SHP77 treated with DMSO at 0.1 percent for 48 hours (cell line): ENCODE measurements around the gene SLC22A23.

Experiments used
- DNase-seq: peaks from one replicate; lab custom pipeline; 2025; lab: John Stamatoyannopoulos, UW

The SLC22A23 gene

DNA sequence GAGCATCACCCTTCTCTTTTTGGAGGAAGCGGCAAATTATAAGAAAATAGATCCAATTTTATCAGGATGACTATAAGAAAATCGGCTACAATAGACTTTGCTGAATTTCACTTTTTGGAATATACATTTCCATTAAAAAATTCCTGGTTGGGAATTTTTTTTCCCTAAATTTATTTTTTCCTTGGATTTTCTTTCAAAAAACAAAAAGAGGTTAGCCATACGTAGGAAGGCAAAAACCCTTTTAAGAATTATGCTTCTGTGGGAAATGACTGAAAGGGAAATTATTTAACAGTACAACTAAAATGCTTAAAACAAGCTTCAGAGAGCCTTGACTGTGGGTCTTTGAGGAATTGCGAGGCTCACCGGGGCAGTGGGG is 86.9 kb downstream of the SLC22A23 start:
- DNase-seq, result no peak

DNA sequence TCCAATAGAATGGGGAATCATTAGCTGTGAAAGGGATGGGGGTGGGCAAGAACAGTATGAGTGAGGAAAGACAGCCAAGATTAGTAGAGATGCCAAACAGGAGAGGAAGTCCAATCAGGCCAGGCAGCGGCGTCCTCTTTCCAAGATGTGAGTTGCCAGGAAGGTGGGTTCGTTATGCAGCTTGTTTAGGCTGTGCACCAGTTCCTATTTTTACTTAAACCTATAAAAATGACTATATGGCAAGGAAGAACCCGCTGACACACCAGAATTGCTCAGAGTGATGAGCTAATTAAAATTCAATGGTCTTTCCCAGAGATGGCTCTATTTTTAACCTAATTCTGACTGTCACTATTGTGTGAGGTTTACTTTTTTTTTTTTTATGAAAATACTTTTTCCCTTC is 88.2 kb downstream of the SLC22A23 start:
- DNase-seq, result no peak

DNA sequence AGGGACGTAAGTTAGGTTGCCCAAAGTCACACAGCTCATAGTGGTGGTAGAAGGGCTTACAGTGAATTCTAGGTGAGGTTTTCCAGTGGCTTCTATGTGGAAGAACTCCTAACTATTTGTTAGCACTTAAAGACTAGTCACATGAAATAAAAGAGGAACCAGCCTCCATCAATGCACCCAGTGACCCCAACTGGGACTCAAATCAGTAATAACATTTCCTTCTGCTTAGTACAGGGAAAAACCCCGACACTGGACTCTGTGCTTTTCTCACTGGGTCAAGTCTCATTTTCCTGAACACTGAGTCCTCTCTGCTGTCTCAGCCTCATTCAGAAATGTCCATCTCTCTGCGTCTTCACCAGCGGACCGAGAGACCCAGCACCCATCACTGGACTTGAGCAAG is 89.2 kb downstream of the SLC22A23 start:
- no peak for DNase-seq

DNA sequence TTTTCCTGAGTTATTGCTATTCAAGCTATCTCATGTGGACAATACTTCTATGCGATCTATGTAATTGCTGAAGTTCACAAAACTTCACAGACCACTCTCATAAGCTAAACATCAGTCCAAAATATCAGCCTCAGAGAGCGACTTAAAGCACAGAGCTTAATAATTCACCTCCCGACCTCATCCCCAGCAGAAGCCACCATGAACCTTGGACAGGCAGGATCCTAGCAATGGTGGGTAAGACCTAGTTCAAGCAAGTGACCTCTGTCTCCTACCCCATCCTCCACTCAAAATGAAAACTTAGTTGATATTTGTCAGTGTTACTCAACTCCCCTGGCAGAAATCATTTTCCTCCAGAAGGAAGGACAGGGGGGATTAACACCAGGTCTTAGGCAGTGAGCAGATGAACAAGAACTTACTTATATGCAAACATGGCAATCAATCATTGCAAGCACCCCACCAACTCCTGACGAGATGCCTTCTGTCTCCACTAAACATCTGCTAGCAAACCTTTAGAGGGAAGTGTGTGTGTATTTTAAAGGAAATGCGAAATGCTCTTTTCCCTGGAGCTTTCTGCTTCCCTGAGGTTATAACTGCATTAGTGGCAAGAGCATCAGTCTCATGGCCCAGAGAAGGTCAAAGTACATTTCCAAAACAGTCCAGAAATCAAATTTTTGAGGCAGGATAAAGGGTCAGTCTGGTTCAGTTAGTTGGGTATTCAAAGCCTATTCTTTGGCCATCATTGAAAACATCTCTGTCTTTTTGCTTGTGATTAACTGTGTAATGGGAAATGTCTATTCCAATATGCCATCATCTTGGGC is 90.0 kb downstream of the SLC22A23 start:
- no peak for DNase-seq

DNA sequence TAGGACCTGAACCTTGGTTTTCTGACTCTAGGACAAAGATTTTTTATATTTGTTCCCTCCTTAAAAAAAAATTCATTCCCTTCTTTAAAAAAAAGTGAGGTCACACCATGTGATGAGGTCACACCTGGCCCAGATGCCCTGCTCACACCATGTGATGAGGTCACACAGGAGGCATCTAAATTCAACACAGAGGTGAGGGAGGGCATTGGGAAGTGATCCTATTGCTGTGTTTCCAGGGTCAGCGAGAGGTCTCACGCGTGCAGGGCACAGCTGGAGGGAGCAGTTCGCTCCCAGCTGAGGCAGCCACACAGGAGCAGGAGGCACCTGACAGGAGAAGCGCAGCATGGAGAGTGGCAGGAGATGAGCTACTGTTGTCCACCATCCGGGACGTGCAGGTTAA is 92.5 kb downstream of the SLC22A23 start:
- no peak for DNase-seq

DNA sequence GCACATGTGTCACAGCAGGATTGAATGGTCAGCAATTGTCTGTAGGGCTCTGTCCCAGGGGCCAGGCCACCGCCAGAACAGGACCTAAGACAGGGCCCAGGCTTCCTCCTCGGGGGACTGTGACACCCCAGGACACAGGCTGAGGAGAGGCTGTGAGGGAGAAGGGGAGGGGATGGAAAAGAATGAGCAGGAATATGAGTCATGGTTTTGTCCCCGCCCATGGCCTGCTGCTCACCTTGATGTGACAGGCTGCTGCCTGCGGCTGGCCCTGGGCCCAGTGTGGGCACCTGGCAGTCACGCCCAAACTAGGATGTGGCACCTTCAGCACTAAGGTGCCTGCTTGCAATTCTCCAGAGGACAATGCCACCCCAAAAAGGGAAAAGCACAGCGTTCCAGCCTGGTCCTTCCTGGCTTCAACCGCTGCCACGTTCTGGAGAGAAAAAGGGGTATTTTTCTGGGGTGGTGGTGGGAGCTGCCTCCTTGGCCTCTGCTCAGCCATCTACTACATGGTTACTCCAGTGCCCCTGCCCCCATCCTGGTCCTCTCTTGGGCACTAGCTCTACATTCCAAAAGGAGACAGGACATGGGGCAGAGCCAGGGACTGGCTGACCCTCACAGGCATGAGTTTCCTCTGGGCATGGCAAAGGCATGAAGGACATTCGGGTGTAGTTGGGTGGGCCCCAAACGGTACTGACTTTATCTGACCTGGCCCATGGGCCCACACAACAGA is 93.4 kb downstream of the SLC22A23 start:
- no peak for DNase-seq

DNA sequence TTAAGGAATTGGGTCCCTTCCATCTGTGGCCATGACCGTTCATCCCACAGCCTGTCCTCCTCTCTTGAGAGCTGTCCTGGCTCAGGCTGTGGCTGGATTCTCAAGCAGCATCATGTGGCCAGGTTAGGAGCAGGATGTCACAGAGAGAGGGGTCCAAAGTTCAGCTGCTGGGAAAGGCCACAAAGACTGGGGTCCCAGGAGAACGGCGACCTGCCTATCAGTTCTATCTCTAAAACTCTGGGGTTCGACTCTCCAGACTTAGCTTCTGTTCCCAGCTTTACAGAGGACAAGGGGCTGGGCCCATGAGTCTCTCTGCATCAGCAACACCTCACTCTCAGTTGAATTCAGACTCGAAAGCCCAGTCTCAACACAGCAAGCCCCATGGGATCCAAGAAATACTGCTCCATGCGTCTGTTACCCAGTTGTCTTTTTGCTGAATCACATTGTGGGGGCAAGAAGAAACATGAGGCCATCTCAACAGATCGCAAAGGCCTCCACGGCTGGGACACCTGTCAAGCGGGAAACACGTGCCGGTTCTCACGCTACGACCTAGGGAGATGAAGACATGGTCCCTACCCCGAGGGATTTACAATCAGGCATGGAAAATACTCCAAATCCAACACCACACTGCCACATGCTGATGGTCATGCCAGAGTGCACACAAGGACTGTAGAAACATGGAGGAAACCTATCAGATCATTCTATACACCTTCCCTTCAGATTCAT is 95.4 kb downstream of the SLC22A23 start:
- DNase-seq, result no peak

DNA sequence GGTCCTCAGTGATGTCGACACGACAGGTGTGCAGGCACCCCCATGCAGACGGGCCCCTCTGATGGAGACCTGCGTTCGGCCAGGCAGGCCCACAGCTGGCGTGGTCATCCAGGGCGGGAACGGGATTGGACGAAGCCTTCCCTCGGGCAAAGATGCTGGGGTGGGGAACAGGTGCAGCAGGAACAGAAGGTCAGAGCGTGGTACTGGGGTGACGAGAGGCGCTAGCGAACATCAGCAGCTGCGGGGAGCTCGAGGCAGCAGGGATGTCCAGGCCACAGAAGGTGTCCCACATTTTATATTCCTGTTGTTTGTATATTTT is 96.2 kb downstream of the SLC22A23 start:
- no peak for DNase-seq

DNA sequence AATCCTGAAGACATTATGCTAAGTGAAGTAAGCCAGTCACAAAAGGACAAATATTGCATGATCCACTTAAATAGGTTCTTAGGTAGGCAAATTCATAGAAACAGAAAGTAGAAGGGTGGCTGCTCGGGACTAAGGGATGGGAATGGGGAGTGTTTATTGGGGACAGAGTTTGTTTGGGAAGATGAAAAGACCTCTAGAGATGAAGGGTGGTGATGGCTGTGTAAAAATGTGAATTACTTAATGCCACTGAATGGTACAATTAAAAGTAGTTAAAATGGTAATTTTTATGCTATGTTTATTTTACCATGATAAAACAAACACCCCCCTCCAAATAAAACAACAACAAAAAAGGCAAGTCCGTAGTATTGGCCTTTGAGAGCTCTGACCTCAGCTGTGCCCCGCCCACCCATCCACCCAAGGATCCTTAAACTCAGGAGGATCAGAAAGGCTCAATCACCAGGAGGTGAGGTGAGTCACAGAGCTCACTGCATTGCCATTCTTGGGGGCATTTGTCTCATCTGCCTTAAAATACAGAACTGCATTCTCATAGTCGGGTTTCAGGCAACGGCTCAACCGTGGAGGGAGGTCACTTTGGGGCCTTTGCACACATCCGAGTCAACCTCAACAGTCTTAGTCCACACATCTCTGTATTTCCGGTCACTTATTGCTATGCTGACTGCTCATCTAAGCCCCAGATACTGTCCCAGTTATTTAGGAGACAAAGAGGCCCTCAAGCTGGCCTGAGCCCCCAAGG is 96.7 kb downstream of the SLC22A23 start:
- DNase-seq, result no peak

DNA sequence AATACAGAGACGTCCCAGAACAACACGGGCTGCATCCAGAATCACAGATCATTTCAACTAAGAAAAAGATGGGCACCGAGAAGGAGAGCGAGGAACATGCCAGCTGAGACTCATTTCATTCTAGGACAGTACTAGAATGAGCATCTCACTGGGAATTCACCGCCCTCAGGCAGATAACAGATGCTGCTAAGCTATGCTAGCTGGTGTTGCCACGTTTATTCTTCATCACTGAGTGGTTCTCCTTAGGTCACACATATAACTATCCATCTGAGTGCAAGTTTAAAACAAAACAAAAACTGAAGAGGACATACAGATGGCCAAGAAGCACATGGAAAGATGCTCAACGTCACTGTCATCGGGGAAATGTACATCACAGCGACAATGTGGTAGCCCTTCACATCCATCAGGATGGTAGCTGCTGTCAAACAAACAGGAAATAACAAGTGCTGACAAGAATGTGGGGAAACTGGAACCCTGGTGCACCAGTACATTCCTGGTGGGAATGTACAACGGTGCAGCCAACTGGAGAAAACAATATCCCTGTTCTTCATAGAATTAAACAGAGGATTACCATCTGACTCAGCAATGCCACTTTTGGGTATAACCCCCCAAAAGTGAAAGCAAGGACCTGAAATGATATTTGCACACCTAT is 97.6 kb downstream of the SLC22A23 start:
- no peak for DNase-seq

DNA sequence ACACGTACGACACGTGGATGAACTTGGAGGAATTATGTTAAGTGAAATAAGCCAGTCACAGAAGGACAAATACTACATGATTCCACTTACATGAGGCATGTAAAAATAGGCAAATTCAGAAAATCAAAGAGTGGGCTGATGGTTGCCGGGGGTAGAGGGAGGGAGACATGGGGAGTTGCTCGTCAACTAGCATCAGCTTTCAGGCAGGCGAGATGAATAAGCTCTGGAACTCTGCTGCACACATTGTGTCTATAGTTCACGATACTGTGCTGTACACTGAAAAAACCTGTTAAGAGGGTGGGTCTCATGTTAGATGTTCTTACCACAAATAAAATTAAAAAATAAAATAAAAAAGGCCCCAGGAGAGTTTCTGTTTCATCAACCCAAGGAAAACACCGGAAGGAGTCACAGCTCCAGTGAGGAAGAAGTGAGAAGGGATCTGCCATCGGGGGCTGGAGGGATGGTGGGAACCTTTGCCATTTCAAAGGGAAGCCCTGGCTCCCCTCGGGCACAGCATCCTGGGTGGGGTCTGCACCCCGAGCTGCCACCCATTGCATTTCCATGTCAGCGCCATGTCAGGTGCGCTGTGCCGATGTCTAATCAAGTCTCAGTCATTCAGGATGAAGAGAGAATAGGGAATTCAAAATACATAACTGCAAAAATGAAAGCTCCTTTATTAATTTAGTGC is 98.3 kb downstream of the SLC22A23 start:
- DNase-seq, result no peak

DNA sequence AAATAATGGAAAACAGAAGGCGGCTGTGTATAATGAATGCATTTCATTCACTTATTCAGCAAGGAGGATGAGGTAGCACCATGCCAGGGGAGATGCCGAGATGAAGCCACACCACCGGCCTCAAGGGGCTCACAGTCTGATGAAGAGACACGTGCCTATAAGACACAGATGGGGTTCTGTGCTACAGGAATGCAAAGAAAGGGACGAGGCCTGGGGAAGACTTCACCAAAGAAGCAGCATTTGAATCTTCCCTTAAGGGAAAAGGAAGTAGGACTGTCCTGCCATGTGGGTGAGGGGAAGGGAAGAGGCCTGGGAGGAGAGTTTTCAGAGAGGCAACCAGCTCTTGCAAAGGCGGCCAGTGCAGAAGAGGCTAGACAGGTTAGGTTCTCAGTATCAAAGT is 99.2 kb downstream of the SLC22A23 start:
- DNase-seq, result no peak

DNA sequence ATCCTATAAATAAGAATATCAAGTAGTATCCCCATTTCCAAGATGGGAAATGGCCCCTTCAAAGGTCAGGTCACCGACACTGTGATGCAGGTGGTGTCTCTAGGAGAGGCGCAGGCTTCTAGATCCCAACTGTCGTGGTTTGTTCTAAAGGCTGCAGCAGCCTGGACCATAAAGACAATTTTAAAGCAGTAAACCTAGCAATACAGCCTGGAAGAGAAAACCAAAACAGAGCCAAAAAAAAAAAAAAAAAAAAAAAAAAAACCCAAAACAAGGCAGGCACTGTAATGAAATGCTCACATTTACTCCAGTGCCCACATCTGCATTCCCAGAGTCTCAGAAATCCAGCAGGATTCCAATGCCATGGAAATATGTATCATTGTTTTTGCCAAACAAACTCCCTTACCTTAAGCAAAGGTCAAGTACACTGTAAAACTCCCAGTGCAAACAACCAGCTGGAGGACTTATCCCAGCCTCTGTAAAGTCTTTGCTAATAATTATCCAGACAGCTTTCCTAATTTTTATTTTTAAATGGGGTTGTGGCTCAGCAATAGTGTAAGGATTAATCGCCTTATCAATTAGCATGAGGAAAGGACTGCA is 99.9 kb downstream of the SLC22A23 start:
- DNase-seq, result no peak

DNA sequence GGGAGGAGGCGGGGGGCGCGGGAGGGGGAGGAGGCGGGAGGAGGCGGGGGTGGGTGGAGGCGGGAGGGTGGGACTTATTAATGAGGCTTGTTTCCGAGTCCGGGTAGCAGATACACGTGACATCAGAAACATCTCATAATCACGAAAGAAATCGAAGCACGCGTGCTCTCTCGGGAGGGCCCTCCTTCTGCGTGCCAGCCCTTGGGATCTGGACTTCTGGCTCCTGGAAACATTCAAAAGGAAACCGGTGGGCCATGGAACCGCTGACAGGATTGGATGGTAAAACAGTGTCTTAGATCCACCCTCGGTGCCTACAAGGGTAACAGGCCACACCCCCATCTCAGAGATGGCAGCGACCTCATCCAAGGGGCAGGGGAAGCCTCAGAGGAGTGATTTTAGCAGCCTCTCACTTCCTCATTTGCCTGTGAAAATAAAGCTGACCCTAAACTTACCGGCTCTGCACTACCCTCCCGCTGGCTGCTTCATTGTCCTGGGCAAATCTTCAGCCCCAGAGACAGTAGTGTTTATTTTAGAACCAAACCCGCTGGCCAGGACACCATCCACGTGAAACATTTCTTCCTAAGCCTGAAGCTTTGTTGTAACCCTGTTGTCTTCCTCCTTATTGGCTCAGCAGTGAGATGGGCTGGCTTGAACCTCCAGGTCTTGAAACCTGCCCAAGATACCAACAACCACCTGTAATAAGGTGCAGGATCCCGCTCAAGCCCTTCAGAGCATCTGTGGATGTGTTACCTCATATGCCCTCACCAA is 100.6 kb downstream of the SLC22A23 start:
- DNase-seq, result no peak

DNA sequence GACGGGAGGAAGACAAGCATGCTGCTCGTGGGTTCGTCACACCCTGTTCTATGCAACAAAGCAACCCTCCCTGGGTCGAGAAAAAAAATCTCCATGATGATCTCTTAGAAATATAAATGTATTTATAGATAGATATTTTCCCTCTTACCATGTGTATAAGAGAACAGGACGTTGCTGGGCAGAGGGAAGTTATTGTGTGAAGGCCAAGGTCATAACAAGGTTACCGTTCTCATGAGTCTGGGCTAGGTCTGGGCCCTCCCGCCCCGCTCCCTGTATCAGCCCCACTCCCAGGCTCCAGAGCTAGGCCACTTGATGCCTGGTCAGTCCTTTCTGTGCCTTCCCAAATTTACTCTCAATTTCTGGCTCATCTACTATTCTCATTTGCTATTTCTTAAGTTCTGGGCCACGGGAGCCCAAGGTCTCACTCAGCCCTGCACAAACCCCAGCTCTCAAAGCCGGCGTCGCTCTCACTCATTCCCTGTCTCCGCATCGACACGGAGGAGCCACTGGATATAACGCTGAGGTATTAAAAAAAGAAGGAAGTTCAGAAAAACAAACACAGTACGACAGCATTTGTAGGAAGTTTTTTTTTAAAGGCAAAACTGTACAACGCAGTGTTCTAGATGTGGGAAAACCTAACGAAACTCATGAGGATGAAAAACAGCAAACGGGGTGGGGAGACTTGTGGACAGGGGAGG is 101.3 kb downstream of the SLC22A23 start:
- DNase-seq, result peak; percentile 50

DNA sequence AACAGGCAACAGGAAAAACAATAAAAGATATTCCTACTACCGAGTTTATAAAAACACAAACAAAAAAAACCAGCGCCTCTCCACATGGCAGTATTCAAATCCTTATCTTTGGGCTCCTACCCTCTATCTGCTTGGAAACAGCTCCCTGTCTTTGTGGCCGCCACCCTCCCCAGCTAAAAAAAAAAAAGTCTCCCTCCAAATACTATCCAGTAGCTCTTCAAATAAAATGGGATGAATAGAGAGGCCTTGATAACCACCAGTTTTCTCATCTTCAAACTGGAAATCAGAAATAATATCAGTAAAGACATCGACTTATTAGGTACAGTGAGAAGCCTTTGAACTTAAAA is 101.9 kb downstream of the SLC22A23 start:
- DNase-seq, result no peak

DNA sequence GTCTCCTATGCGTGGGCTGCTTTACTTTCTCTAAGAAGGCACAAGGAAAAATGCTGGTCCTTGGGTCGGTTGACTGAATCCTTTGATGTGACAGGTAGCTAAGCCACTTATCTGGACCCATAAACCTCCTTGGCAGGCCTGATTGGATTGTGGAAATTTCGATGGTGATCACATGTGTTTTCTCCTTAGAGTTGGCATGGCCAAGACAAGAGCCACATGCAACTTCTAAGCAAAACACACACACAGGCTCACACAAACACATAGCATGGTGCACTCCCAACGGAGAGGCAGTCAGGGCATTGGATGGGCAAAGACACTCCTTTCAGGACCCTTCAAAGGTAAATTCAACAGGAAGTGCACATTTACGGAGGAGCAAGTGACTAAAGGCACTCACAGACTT is 102.9 kb downstream of the SLC22A23 start:
- DNase-seq, result no peak

DNA sequence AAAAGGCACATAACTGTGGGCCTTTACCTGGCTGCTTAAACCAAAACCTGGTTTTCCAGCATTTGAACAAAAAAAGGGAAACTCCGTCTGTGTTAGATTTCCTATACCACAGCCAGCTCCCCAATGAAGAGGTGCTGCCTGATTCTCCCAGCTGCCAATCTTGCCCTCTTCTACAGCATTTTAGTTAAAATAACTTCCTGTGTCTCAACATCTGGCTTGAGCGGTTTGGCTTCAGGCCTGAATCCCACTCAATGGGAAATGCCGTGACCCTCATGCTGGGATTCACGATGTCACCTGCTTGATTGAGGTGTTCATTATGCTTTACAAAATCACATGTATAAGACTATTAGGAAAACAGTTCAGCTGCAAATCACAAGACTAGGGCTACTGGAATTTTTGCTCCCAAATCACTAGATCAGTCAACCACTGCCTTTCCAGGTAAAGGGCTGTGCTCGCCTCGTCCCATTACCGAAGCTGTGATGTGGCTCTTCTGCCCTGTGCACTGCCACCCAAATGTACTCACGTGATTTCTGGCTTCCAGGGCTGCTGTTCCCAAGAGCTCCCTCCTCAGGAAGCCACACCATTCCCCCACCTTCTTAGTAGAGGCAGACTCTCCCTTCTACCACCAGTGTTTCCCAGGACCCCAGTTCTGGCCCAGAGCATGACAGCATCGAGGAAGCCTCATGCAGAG is 103.5 kb downstream of the SLC22A23 start:
- no peak for DNase-seq

DNA sequence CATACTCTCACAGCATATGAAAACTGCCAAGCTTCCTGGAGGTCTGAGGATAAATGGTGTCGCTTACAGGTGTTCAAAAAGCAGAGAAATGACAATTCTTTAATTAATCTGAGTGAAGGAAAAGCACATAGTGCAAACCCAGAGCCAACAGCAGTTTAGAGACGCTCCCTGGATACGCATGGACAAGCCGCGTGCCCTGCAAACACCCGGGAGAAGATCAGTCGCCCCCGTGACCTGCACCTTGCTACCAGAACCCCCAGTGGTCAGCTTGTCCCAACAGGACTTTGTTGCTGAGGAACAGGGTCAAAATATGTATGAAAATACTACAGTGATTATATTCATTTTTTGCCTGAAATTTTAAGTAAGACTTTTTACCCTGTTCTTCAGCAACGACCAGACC is 104.2 kb downstream of the SLC22A23 start:
- no peak for DNase-seq
